ENCODE measurements around the gene PLAAT2.

The PLAAT2 gene

DNA sequence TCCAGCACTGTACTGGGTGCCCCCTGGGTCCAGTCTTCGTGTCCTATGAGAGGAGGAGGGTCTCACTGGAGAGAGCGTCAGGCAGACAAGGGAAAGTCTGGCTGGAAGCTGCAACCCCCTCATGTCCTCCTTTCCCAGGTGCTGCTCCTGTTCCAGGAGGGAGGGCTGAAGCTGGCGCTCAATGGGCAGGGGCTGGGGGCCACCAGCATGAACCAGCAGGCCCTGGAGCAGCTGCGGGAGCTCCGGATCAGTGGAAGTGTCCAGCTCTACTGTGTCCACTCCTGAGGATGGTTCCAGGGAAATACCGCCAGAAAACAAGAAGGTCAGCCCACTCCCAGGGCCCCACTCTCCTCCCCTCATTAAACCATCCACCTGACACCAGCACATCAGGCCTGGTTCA, 47.1 kb downstream of the PLAAT2 start:
- DNase-seq (ENCODE audit: low spot score): no peak
- in situ Hi-C loops (cut with MboI; ENCODE audit: low sequenced_read_pairs, unreplicated experiment): no loop called here
- TF ChIP-seq, protein P1, sequence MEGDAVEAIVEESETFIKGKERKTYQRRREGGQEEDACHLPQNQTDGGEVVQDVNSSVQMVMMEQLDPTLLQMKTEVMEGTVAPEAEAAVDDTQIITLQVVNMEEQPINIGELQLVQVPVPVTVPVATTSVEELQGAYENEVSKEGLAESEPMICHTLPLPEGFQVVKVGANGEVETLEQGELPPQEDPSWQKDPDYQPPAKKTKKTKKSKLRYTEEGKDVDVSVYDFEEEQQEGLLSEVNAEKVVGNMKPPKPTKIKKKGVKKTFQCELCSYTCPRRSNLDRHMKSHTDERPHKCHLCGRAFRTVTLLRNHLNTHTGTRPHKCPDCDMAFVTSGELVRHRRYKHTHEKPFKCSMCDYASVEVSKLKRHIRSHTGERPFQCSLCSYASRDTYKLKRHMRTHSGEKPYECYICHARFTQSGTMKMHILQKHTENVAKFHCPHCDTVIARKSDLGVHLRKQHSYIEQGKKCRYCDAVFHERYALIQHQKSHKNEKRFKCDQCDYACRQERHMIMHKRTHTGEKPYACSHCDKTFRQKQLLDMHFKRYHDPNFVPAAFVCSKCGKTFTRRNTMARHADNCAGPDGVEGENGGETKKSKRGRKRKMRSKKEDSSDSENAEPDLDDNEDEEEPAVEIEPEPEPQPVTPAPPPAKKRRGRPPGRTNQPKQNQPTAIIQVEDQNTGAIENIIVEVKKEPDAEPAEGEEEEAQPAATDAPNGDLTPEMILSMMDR (IDR thresholded peaks at IDR 0.05; ENCODE audit: borderline replicate concordance, control extremely low read depth, extremely low read depth, insufficient read depth, missing control alignments): no peak

DNA sequence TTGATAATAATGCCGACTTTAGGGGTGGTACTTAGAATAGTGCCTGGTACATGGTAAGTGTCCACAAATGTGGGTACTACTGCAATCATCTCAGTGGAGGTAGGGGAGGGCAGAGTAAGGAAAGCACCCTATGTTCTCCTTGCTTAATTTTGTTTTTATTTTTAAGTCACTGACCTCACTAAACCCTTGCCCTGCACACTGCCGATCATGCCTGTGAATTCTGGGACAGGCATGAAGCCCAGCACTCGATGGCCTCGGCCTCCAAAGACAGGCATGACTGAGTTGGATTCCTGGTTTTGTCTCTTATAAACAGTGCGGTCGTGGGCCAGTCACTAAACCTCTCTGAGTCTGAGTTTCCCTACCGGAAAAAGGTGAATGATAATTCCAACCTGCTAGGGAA, 50.4 kb downstream of the PLAAT2 start:
- in situ Hi-C loops (cut with MboI; ENCODE audit: low sequenced_read_pairs, unreplicated experiment): no loop called here
- DNase-seq (ENCODE audit: low spot score): no peak
- TF ChIP-seq, protein P1 (IDR thresholded peaks at IDR 0.05; ENCODE audit: borderline replicate concordance, control extremely low read depth, extremely low read depth, insufficient read depth, missing control alignments): no peak

DNA sequence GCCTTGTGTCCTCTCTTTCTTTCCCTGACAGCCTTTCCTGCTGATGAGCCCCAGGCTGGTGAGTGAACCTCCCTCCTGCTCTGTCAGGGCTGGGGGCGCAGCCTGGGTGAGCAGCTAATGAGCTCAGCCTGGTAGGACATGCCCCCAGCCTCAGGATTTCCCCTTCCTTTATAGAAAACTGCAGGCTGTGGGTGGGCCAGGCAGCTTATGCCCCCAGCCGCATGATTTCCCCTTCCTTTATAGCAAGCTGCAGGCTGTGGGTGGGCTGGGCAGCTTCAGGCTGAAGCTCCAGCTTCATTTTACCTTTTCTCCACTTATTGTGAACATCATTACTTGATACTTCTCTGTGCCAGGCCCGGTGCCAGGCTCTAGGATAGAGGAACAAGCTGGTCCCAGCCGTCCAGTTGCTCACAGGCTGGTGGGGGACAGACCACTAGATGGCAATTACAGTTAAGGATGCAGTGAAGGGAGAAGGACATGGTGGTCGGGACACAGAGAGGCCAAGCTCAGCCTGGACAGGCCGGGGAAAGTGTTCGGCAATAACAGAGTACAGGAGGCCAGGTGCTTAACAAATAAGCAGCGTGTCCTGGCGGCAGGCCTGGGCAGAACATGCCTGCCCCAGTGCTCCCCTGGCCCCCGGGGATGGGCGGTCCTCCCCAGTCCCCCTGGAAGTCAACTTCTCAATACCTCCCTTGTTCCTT, 52.0 kb downstream of the PLAAT2 start:
- DNase-seq (ENCODE audit: low spot score): peak; percentile 17
- TF ChIP-seq, protein P1 (IDR thresholded peaks at IDR 0.05; ENCODE audit: borderline replicate concordance, control extremely low read depth, extremely low read depth, insufficient read depth, missing control alignments): no peak
- in situ Hi-C loops (cut with MboI; ENCODE audit: low sequenced_read_pairs, unreplicated experiment): no loop called here

DNA sequence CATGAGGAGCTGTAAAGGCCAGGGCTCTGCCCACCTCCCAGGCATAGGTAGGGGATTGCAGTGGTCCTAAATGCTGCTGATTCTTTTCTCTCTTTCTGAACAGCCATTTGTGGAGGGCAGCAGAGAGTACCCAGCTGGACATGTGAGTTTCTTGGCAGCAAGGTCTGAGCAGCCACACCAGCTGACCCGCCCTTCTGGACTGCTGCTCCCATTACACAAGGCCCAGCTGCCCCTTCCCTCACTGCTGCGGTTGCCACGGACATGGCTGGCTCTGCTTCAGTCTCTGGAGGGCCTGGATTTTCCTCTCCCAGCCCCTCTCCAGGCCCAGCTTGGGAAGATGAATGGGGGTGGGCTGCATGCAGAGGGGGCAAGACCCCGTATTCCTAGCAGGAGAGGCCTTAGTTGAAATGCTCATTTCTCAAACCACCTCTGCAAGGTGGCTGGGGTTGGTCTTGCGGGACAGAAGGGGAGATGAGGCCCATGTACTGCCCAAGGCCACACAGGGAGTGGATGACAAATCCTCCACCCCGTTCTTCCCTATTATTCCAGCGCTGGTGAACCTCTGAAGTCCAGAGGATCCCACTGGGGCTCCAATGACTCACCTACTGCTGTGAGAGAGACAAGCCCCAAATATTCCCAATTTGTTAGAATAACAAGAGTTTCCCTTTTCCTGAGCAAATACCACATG, 52.7 kb downstream of the PLAAT2 start:
- TF ChIP-seq, protein P1 (IDR thresholded peaks at IDR 0.05; ENCODE audit: borderline replicate concordance, control extremely low read depth, extremely low read depth, insufficient read depth, missing control alignments): no peak
- DNase-seq (ENCODE audit: low spot score): peak; percentile 17
- in situ Hi-C loops (cut with MboI; ENCODE audit: low sequenced_read_pairs, unreplicated experiment): no loop called here

DNA sequence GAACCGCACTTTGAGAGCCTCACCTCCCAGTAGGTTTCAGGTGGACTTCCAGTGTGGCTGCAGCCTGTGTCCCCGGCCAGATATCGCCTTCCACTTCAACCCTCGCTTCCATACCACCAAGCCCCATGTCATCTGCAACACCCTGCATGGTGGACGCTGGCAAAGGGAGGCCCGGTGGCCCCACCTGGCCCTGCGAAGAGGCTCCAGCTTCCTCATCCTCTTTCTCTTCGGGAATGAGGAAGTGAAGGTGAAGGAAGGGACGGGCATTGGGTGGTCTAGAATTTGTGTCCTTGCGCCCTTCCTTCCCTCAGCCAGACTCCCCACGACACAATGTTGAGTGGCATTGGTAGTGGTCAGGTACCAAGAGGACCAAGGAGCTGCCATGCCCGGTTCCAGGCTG, 54.4 kb downstream of the PLAAT2 start:
- no peak for DNase-seq (ENCODE audit: low spot score)
- TF ChIP-seq, protein P1 (IDR thresholded peaks at IDR 0.05; ENCODE audit: borderline replicate concordance, control extremely low read depth, extremely low read depth, insufficient read depth, missing control alignments): no peak
- in situ Hi-C loops (cut with MboI; ENCODE audit: low sequenced_read_pairs, unreplicated experiment): no loop called here

DNA sequence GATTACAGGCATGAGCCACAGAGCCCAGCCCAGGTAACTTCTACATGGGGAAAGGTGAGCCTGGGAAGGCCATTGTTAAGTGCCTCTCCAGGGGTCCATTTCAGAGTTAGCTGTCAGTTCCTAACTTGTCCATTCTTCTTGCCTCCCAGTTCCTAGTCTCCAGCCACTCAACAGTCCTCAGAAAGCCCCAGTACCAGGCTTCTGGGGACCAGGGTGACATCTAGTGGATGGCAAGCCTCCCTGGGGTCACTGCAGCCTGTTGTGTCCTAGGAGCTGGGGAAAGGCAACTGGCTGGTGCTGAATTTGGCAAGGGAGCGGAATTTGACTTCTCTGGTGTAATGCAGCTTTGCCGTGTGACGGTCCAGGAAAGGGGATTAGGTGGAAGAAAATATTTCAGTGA, 55.2 kb downstream of the PLAAT2 start:
- peak; percentile 54 for DNase-seq (ENCODE audit: low spot score)
- TF ChIP-seq, protein P1 (IDR thresholded peaks at IDR 0.05; ENCODE audit: borderline replicate concordance, control extremely low read depth, extremely low read depth, insufficient read depth, missing control alignments): peak; percentile 21
- in situ Hi-C loops (cut with MboI; ENCODE audit: low sequenced_read_pairs, unreplicated experiment): no loop called here
